ENCODE data around the gene ZNF407.

The ZNF407 gene

GRCh38 chr18:74725690-74726089 is 128.0 kb downstream of the ZNF407 start:
- TF ChIP-seq EZH2 (optimal IDR thresholded peaks at IDR 0.05; ENCODE audit: low read depth, low read length) (no peak), EZH2phosphoT487 (IDR thresholded peaks at IDR 0.05; ENCODE audit: low read length) (no peak), CTCF (IDR thresholded peaks at IDR 0.05; ENCODE audit: low read length) (no peak)
- Histone ChIP-seq H4K20me1 (ENCODE audit: insufficient read depth, low read length) (no peaks in the 10 kb centered on the region), H3F3A (ENCODE audit: insufficient read depth, low read length) (no peaks in the 10 kb centered on the region), H3K27ac (ENCODE audit: low read length) (no peak overlapping the region), H3K36me3 (replicated peaks; ENCODE audit: insufficient read depth, low read length) (no peaks in the 10 kb centered on the region), H3K4me2 (ENCODE audit: low read depth, low read length) (no peak overlapping the region), H3K9me3 (replicated peaks; ENCODE audit: insufficient read depth, low read length) (no peaks in the 10 kb centered on the region), H3K9me2 (replicated peaks; ENCODE audit: insufficient read depth, low read length) (no peaks in the 10 kb centered on the region), H3K9ac (ENCODE audit: low read length) (no peak overlapping the region), H3K27me3 (replicated peaks; ENCODE audit: insufficient read depth, low read length) (no peaks in the 10 kb centered on the region), H3K4me1 (ENCODE audit: low read length) (no peaks in the 10 kb centered on the region), H3K4me3 (ENCODE audit: low read length) (no peak overlapping the region), H3K79me2 (ENCODE audit: low read length) (no peaks in the 10 kb centered on the region), H2AFZ (ENCODE audit: low read length) (no peak overlapping the region)
- DNase-seq, result no peak

DNA sequence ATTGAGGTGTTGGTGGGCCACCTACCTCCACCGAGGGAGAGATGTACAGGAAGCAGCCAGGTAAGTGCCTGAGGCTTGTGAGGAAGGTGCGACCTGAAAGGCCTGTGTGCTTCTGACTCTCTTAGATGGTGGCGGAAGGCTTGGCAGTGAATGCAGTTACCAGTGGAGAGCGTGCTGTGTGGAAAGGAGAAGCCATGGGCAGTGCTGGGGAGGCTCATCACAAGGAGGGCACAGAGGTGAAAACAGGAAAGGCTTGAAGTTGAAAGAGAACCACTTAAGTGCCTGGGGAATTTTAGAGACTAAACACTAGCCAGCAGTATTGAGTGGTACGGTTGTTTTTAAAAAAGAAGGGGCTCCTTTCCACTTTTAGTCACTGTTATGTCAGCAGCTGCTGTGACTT is 130.9 kb downstream of the ZNF407 start:
- no peaks in the 10 kb centered on the region for H3F3A ChIP-seq (ENCODE audit: insufficient read depth, low read length)
- H3K4me3 ChIP-seq (ENCODE audit: low read length), result no peak overlapping the region
- H3K9me2 ChIP-seq (replicated peaks; ENCODE audit: insufficient read depth, low read length), result no peaks in the 10 kb centered on the region
- TF ChIP-seq EZH2phosphoT487 (IDR thresholded peaks at IDR 0.05; ENCODE audit: low read length) (no peak), CTCF (IDR thresholded peaks at IDR 0.05; ENCODE audit: low read length) (no peak), EZH2 (optimal IDR thresholded peaks at IDR 0.05; ENCODE audit: low read depth, low read length) (no peak)
- no peak overlapping the region for H3K27ac ChIP-seq (ENCODE audit: low read length)
- no peaks in the 10 kb centered on the region for H3K9me3 ChIP-seq (replicated peaks; ENCODE audit: insufficient read depth, low read length)
- DNase-seq, result no peak
- H2AFZ ChIP-seq (ENCODE audit: low read length), result no peak overlapping the region
- H3K79me2 ChIP-seq (ENCODE audit: low read length), result no peaks in the 10 kb centered on the region
- H3K9ac ChIP-seq (ENCODE audit: low read length), result no peak overlapping the region
- no peaks in the 10 kb centered on the region for H4K20me1 ChIP-seq (ENCODE audit: insufficient read depth, low read length)
- H3K27me3 ChIP-seq (replicated peaks; ENCODE audit: insufficient read depth, low read length), result no peaks in the 10 kb centered on the region
- no peaks in the 10 kb centered on the region for H3K4me1 ChIP-seq (ENCODE audit: low read length)
- no peak overlapping the region for H3K4me2 ChIP-seq (ENCODE audit: low read depth, low read length)
- H3K36me3 ChIP-seq (replicated peaks; ENCODE audit: insufficient read depth, low read length), result no peaks in the 10 kb centered on the region

GRCh38 chr18:74731097-74731496 is 133.4 kb downstream of the ZNF407 start:
- no peak overlapping the region for H2AFZ ChIP-seq (ENCODE audit: low read length)
- H3K4me2 ChIP-seq (ENCODE audit: low read depth, low read length), result no peak overlapping the region
- H3K27ac ChIP-seq (ENCODE audit: low read length), result no peak overlapping the region
- H3K9me3 ChIP-seq (replicated peaks; ENCODE audit: insufficient read depth, low read length), result no peaks in the 10 kb centered on the region
- DNase-seq, result no peak
- no peaks in the 10 kb centered on the region for H4K20me1 ChIP-seq (ENCODE audit: insufficient read depth, low read length)
- TF ChIP-seq EZH2phosphoT487 (IDR thresholded peaks at IDR 0.05; ENCODE audit: low read length) (no peak), CTCF (IDR thresholded peaks at IDR 0.05; ENCODE audit: low read length) (no peak), EZH2 (optimal IDR thresholded peaks at IDR 0.05; ENCODE audit: low read depth, low read length) (no peak)
- no peaks in the 10 kb centered on the region for H3K9me2 ChIP-seq (replicated peaks; ENCODE audit: insufficient read depth, low read length)
- no peak overlapping the region for H3K9ac ChIP-seq (ENCODE audit: low read length)
- H3K4me1 ChIP-seq (ENCODE audit: low read length), result no peaks in the 10 kb centered on the region
- H3K27me3 ChIP-seq (replicated peaks; ENCODE audit: insufficient read depth, low read length), result no peaks in the 10 kb centered on the region
- no peaks in the 10 kb centered on the region for H3K79me2 ChIP-seq (ENCODE audit: low read length)
- no peaks in the 10 kb centered on the region for H3F3A ChIP-seq (ENCODE audit: insufficient read depth, low read length)
- H3K4me3 ChIP-seq (ENCODE audit: low read length), result no peak overlapping the region
- no peaks in the 10 kb centered on the region for H3K36me3 ChIP-seq (replicated peaks; ENCODE audit: insufficient read depth, low read length)

Data from MM.1S (cell line).